K562 treated with DMSO at 1 percent for 12 hours (cell line): ENCODE results near the gene ELMOD3. TPM values are rescaled to one million over a fixed set of nuclear protein-coding genes. Genes with fewer than 3 reads are reported as not detected.

Experiments
- total RNA-seq: library from RNA; unstranded; fragments of 300-600 nt; gene quantifications from 2 replicates; pipeline ENCODE4 v1.2.3, GENCODE V29; 2022; ENCODE audit not compliant: insufficient read depth

The ELMOD3 gene
- total RNA-seq, result 17.5 and 31.3 TPM in 2 replicates

GRCh38 chr2:85354286-85355072, at the start of gene ELMOD3, which contains the start of gene RETSAT:
Gene ELMOD3, plus strand, starts transcription at chr2:85354769. Its CDS starts 2,430 bp downstream, at chr2:85357199.
Gene RETSAT, minus strand, starts transcription at chr2:85354528. Its CDS starts 21 bp downstream, at chr2:85354507.

GRCh38 chr2:85327822-85328617, 26.5 kb upstream of the ELMOD3 start, which contains the start of gene TGOLN2:
Gene TGOLN2, minus strand, starts transcription at chr2:85327989. Its CDS starts 27 bp downstream, at chr2:85327962.

GRCh38 chr2:85409845-85410583, 55.4 kb downstream of the ELMOD3 start, which contains the start of gene CAPG:
Gene CAPG, minus strand, starts transcription at chr2:85410366. Its CDS starts 8,221 bp downstream, at chr2:85402145.

GRCh38 chr2:85418132-85419008, 63.8 kb downstream of the ELMOD3 start, which contains the start of gene SH2D6:
Gene SH2D6, plus strand, starts transcription at chr2:85418714. Its CDS starts 10,752 bp downstream, at chr2:85429466.

Other genes with a start within 250 kb of the ELMOD3 start
- not detected in 2 replicates for gene TCF7L1, start 221.4 kb upstream of the ELMOD3 start, total RNA-seq
- 17.3 and 68.1 TPM in 2 replicates for gene TGOLN2, start 26.8 kb upstream of the ELMOD3 start, total RNA-seq
- gene RETSAT, start 241 bp upstream of the ELMOD3 start, total RNA-seq, result 20.0 and 38.5 TPM in 2 replicates
- 80.0 and 155 TPM in 2 replicates for gene CAPG, start 55.6 kb downstream of the ELMOD3 start, total RNA-seq
- gene SH2D6, start 63.9 kb downstream of the ELMOD3 start, total RNA-seq, result not detected in 2 replicates
- gene MAT2A, start 184.4 kb downstream of the ELMOD3 start, total RNA-seq, result 65.4 and 197 TPM in 2 replicates
- 12.8 and 25.0 TPM in 2 replicates for gene GGCX, start 206.7 kb downstream of the ELMOD3 start, total RNA-seq
- gene VAMP8, start 222.8 kb downstream of the ELMOD3 start, total RNA-seq, result 157 and 192 TPM in 2 replicates
- 3.6 TPM in 1 of 2 replicates, not detected in the other for gene VAMP5, start 229.7 kb downstream of the ELMOD3 start, total RNA-seq
- gene RNF181, start 241.0 kb downstream of the ELMOD3 start, total RNA-seq, result 250 and 334 TPM in 2 replicates
- gene TMEM150A, start 247.9 kb downstream of the ELMOD3 start, total RNA-seq, result 18.0 and 19.7 TPM in 2 replicates